HG02852 (cell line): Measurements from ENCODE around the gene ARID2.

Experiments
- ATAC-seq: cut with Tn5 transposase; IDR thresholded peaks from one replicate; pipeline ENCODE4 v1.9.1; 2021; ENCODE audit warnings: mild to moderate bottlenecking, moderate library complexity; ENCODE audit not compliant: unreplicated experiment

Gene ARID2, protein sequence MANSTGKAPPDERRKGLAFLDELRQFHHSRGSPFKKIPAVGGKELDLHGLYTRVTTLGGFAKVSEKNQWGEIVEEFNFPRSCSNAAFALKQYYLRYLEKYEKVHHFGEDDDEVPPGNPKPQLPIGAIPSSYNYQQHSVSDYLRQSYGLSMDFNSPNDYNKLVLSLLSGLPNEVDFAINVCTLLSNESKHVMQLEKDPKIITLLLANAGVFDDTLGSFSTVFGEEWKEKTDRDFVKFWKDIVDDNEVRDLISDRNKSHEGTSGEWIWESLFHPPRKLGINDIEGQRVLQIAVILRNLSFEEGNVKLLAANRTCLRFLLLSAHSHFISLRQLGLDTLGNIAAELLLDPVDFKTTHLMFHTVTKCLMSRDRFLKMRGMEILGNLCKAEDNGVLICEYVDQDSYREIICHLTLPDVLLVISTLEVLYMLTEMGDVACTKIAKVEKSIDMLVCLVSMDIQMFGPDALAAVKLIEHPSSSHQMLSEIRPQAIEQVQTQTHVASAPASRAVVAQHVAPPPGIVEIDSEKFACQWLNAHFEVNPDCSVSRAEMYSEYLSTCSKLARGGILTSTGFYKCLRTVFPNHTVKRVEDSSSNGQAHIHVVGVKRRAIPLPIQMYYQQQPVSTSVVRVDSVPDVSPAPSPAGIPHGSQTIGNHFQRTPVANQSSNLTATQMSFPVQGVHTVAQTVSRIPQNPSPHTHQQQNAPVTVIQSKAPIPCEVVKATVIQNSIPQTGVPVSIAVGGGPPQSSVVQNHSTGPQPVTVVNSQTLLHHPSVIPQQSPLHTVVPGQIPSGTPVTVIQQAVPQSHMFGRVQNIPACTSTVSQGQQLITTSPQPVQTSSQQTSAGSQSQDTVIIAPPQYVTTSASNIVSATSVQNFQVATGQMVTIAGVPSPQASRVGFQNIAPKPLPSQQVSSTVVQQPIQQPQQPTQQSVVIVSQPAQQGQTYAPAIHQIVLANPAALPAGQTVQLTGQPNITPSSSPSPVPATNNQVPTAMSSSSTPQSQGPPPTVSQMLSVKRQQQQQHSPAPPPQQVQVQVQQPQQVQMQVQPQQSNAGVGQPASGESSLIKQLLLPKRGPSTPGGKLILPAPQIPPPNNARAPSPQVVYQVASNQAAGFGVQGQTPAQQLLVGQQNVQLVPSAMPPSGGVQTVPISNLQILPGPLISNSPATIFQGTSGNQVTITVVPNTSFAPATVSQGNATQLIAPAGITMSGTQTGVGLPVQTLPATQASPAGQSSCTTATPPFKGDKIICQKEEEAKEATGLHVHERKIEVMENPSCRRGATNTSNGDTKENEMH (N-terminal part only)

DNA sequence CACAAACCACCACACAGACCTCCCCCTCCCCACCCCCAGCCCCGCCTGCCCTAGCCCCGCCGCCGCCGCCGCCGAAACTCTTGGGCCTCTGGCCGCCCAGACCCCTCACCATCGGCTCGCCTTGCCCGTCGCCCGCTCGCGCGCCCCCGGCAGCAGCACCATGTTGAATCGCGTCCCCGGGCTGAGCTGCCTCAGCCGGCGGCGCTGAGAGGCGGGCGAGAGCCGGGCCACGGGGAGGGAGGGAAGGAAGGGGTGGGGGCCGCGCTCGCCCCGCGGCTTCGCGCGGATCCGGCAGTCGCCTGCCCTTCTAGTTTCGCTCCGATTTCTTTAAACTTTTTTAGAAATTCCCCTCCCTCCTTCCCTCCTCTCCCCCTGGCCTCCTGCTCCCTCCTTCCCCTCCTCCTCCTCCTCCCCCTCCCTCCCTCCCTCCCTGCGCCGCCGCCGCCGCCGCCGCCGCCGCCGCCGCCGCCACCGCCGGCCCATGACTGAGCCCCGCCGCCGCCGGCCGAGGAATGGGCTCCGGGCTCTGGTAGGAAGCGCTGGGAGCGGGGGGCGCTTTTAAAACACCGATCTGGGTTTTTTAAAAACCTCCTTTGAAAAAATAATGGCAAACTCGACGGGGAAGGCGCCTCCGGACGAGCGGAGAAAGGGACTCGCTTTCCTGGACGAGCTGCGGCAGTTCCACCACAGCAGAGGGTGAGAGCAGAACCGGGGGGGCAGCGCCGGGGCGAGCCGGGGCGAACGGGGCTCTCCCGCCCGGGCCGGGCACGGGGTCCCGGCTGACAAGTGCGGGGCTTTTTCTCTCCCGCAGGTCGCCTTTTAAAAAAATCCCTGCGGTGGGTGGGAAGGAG, at the start of gene ARID2:
ARID2 (plus strand) TSS at position 474 of the 851 bp plus-strand sequence; CDS start at position 605, 131 bp downstream.
- ATAC-seq, result peak; percentile 14

DNA sequence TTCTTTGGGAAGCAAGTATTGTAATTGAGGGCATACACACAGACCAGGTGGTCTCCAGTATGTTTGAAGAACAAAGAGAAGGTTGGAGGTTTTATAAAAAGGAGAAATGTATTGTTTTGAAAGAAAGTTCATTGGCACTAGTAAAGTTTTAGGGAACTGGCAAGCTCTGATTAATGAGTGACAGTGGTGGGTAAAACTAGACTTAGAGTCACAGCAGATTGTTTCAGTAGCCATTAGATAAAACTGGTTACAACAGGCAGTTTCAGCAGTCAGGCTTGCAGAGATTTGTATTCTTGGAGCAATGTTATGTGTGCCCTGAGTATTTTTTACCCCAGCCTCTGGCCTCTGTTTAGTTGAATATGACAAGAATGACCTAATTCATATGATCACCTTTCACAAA, 49.1 kb upstream of the ARID2 start:
- ATAC-seq, result no peak

DNA sequence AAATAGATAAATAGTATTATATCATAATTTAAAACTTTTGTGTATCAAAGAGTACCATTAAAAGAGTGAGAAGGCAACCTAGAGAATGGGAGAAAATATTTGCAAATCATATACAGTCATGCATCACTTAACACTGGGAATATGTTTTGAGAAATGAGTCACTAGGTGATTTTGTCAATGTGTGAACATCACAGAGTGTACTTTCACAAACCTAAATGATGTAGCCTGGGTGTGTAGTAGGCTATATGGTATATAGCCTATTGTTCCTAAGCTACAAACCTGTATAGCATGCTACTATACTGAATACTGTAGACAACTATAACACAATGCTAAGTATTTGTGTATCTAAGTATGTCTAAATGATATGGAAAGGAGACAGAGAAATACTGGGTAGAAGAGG, 48.0 kb upstream of the ARID2 start:
- ATAC-seq, result no peak

GRCh38 chr12:45685680-45686079, 43.8 kb upstream of the ARID2 start:
- peak; percentile 55 for ATAC-seq

DNA sequence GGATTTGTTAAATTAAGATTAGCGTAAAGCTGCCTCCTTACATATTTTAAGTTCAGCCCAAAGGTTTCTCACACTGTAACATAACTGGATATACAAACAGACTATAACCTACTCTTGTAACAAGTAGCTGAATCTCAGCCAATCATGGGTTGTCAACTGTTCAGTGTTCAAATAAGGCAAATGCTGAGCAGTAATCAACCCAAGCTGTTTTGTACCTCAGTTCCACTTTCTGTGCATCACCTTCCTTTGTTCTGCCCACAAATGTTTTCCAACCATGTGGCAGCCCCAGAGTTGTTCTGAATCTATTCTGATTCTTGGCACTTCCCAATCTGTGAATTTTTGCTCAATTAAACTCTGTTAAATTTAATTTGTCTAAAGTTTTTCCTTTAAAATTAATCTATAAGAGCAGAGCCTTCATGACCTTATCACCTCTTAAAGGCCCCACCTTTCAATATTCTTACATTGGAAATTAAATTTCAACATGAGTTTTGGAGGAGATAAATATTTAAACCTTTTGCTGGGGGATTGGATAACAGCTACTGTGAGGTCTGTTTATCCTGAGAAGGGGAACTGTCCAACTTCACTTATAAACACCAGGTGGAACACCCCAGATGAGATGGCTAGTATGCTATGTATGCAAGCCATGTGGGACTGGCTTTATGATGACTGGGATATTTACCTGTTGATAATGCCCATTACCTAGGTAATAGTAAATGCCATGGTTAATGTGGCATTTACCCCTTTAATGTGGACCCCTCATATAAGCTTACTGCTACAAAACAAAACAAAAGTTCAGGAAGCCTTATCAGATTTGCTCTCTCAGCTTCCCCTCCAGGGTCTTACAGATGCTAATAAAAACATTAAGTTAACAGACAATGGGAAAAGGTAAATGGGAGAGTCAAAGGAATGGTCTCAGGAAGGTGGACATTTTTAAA, 42.2 kb upstream of the ARID2 start:
- ATAC-seq, result no peak

- no peak for ATAC-seq
Observed at GRCh38 chr12:45688183-45688582, 41.3 kb upstream of the ARID2 start.

DNA sequence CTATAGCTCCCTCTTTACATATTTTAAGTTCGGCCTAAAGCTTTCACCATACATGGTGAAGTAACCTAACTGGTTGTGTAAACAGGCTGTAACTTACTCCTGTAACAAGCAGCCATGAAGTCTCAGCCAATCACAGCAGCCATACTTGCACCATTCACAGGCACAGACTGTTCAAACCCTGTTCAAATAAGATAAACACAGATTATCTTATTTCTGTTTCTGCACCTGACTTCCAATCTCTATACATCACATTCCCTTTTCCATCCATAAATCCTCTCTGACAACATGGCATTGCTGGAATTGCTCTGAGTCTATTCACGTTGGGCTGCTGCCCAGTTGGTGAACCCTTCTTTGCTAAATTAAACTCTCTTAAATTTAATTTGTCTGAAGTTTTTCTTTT, 34.5 kb upstream of the ARID2 start:
- no peak for ATAC-seq

GRCh38 chr12:45695606-45696005, 33.9 kb upstream of the ARID2 start:
- no peak for ATAC-seq

GRCh38 chr12:45696049-45696448, 33.5 kb upstream of the ARID2 start:
- no peak for ATAC-seq

GRCh38 chr12:45697371-45697770, 32.1 kb upstream of the ARID2 start:
- ATAC-seq, result no peak

GRCh38 chr12:45701296-45701695, 28.2 kb upstream of the ARID2 start:
- ATAC-seq, result no peak

DNA sequence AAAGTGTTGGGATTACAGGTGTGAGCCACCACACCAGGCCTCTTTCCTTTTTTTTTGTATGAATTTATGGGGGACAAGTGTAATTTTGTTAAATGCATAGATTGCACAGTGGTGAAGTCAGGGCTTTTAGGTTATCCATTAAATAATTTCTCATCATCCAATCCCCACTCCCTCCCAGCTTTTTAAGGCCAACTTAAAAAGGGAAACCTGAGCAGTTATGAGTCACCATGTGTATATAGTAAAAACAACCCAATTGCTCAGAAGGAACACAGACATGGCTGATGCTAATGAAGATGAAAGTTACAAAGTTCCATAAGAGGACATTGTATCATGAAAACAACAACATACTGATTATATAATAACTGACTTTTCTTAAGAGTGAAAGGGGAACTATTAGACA, 25.6 kb upstream of the ARID2 start:
- ATAC-seq, result no peak

GRCh38 chr12:45704968-45705367, 24.5 kb upstream of the ARID2 start:
- ATAC-seq, result no peak

DNA sequence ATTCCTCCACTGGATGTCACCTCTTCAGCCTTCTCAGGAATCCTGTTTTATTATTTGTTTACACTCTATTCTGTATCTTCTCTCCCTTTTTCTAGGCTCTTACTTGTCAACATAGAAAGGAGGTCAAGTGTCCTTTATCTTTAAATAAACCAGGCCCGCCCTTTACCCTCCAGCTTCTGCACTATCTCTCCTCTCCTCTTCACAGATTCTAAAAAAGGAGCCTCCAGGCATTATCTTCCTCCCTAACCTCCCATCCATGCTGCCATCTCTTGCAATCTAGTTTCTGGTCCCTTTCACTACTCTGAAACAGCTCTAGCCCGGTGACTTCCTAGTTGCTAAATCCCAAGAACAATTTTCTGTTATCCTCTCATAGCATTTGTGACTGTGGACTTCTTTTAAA, 24.1 kb upstream of the ARID2 start:
- ATAC-seq, result no peak

GRCh38 chr12:45707241-45707857, 22.2 kb upstream of the ARID2 start:
- ATAC-seq, result no peak

DNA sequence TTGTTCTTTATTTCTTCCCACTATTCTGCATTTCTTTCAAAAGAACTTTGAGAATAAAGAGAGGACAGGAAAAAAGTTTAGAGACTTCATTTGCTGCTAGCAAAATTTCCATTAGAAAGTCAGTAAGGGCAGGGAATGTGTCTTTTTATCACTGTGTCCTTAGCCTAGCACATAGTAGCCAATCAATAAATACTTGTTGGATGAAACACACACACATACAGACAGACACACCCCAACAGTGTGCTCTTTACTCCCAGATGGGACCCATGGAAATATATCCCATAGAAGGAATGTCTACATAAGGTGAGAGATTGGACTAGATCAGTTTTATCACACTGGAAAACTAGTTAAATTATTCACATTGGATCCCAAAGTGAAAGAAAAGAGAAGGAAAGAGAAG, 21.1 kb upstream of the ARID2 start:
- ATAC-seq, result no peak

GRCh38 chr12:45708901-45709300, 20.6 kb upstream of the ARID2 start:
- ATAC-seq, result no peak

GRCh38 chr12:45712319-45712718, 17.2 kb upstream of the ARID2 start:
- ATAC-seq, result no peak

- ATAC-seq, result no peak
Observed at GRCh38 chr12:45713078-45713477, 16.4 kb upstream of the ARID2 start.
